Right lung (tissue), 5 donors: ENCODE results near the gene FMNL2. TPM values are rescaled to one million over a fixed set of nuclear protein-coding genes. Genes with fewer than 3 reads are reported as not detected.

Source experiments
- DNase-seq, 2 donors: peaks; one replicate each; pipeline ENCODE4 v3.0.0-alpha.2; 2013
- polyA plus RNA-seq, 5 donors: library from polyadenylated mRNA; unstranded; fragments of 120-200 nt; gene quantifications; one replicate each; pipeline versions ENCODE4 v1.2.1 to v1.2.3, GENCODE V29; 2013; ENCODE audit warnings: inconsistent platforms in 1 of 5, low replicate concordance in 1 of 5; ENCODE audit not compliant: insufficient read length in 5 of 5, insufficient read depth in 1 of 5

Gene FMNL2
- polyA plus RNA-seq, 5 donors = 51.4 to 89.6 (median 77.5) TPM

DNA sequence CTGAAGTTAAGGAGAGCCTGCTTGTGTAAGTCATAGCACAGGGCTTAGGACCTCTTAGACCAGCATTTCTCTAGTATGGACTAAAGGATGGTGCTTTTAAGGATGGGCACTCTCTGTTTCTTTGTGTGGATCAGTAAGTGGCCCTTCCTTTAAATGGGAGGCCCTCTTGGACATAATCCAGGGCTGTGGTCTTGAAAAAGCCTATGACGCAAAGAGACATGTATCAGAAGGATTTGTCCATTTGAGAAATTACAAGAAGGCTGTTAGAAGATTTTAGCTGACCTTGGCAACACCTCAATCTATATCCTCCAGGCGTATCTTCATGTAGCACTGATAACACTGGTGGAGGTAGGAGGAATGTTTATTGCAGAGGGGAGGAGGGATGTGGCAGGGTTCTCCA, 303.1 kb downstream of the FMNL2 start:
- no peak for DNase-seq

DNA sequence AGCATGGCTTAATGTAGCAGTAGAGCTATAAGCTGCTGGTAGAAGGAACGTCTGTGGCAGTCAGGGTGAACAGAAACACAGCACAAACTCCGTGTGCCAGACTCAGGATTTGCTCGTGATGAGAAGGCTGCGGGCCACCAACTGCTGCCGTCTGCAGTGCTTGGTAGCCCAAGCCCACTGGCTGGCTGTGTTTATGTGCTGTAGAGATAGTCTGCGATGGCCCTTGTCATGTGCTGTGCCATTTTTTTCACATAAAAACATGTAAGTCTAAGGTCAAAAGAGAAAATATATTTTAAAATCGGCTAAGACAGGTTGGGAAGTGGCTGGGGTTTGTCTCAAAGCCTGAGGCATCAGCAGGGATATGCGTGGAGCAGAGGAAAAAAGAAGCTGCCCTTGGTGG, 303.6 kb downstream of the FMNL2 start:
- no peak for DNase-seq

DNA sequence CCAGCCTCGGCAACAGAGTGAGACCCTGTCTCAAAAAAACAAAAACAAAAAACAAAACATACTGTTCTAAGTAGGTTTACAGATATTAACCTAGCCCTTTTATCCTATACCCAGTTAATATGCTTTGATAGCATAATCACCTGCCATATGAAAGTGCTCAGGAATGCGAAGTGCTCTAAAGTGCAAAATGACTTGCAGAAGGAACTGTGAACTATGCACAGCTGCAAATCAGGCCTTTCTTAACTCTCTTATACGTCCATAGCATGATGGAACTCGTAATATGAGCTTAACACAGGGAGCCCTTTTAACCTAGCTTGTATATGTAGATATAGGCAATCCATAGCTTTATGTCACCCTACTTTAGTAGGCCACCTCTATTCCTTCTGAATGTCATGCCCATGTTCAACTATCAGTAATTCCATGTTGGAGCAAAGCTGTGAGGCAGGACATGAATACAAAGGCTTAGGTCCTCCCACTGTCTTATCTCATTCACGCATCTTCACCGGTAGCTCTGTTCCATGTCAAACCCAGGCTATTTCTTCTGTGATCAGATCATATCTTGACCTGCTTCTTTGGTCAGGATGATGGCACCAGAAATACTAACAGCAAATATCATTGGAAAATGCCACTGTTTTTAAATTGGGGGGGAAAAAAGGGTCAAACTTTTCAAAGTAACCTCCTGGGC, 309.4 kb downstream of the FMNL2 start:
- DNase-seq = no peak

GRCh38 chr2:152646264-152646663, 311.3 kb downstream of the FMNL2 start:
- DNase-seq = no peak

DNA sequence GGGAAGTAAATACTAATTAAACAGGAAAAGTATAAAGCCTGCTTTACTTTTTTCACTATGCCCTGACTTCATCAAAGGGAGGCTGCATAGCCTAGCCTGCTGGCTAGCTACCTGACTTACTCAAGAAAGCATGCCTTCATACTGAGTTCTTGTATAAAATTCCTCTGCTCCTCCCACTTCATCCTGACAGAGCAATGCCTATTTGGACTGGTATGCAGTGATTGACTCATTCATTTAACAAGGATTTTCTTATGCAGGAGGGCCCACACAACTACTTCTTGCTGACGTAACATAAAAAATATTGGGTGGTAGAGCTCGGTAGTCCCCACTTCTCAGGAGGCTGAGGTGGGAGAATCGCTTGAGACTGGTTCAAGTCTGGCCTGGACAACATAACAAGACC, 311.8 kb downstream of the FMNL2 start:
- DNase-seq = no peak

DNA sequence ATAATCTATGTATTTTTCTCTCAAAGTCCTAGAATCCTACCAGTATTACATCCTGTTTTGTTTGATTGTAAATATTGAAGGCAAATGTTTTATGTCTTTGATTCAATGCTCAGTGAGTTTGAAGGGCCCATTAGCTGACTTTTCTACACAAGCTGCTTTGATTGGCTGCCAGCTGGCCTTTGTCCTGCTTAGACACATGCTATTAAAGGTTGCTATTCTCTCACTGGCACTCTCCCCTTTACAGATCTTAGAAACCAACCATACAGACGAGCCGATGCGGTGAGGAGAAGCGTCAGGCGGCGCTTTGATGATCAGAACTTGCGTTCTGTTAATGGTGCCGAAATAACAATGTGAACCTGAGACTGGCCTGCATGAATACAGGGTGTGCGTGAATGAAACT, 312.6 kb downstream of the FMNL2 start:
- peak in 1 of 2 donors; percentile 60 for DNase-seq

DNA sequence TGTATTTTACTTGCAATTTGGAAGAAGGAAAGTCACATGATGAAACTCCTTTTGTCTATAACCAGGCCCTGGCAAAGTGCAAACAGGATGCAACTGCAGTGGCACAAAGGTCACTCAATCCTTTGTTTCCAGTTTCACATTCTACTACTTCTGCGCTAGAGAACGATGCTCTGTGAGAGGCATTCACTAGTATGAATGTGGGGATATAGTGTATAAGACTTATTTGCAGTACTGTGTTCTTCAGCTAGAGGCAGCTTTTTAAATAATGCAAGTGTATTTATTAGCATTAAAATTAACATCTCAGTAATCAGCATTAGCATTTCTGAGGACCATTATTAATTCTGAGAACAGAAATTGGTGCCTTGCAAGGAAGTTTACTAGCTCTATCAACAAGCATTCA, 313.4 kb downstream of the FMNL2 start:
- no peak for DNase-seq

- no peak for DNase-seq
These were observed 315.0 kb downstream of the FMNL2 start for GRCh38 chr2:152649997-152650396.

- no peak for DNase-seq
These were observed 315.9 kb downstream of the FMNL2 start for GRCh38 chr2:152650768-152651371.

GRCh38 chr2:152651834-152652233, 316.9 kb downstream of the FMNL2 start:
- no peak for DNase-seq

GRCh38 chr2:152655880-152656279, 320.9 kb downstream of the FMNL2 start:
- DNase-seq = no peak

DNA sequence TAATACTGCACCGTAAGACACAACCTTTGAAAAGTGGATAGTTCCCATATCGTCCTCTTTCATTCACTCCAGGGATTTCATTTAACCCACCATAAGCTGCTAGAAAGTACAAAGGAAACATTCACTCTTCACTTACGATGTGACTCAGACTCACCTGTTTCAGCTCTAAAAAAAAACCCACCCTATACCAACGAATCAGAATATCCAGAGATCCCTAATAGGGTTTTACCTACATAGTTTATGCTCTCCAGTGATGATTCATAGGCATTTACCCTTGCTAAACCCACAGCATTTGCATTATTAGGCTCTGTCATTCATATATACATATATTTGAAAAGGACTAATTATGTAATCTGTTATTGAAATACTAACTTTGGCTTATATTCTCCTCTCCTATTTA, 322.1 kb downstream of the FMNL2 start:
- no peak for DNase-seq

GRCh38 chr2:152658221-152658620, 323.2 kb downstream of the FMNL2 start:
- no peak for DNase-seq

DNA sequence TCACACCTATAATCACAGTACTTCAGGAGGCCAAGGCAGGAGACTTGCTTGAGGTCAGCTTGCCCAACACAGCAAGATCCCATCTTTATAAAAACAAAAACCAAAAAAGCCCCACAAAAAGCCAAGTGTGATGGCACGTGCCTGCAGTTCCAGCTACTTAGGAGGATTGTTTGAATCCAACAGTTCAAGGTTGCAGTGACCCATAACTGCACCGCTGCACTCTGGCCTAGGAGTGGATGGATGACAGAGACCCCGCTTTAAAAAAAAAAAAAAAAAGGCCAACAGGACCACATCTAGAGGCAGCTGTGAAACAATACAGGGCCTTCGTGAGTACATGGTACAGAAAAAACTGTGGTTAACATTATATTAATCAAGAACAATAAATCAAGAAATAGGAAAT, 326.1 kb downstream of the FMNL2 start:
- DNase-seq = no peak

DNA sequence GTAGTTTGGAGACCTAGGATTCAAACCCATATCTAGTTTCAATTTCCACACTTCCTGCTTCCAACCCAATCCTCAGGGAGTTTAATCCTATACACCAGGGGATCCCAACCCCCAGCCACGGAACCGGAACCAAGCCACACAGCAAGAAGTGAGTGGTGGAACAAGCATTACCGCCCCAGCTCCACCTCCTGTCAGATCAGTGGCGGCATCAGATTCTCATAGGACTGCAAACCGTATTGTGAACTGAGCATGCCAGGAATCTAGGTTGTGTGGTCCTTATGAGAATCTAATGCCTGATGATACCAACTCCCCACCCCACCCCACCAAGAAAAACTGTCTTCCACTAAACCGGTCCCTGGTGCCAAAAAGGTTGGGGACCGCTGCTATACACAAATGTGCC, 329.8 kb downstream of the FMNL2 start:
- DNase-seq = no peak

- DNase-seq = no peak
These were observed 339.4 kb downstream of the FMNL2 start for GRCh38 chr2:152674334-152674733.

DNA sequence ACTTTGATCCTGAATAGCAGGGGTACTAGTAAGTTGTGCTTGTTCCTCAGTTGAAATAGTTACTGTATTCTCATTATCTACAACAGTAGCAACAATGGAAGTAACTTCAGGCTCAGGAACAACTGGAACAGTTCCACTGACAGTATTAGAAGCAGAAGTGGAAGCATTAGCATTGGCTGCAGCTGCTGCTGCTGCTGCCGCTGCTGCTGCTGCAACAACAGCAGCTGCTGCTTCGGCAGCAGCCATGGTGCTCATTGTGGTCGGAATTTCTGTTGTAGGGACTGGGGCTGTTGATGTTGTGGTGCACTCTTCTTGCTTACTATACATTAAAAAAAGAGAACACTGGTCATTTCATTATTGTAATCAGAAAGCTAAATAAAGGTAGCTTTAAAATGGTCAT, 341.5 kb downstream of the FMNL2 start:
- no peak for DNase-seq

GRCh38 chr2:152678808-152679207, 343.8 kb downstream of the FMNL2 start:
- DNase-seq = no peak

DNA sequence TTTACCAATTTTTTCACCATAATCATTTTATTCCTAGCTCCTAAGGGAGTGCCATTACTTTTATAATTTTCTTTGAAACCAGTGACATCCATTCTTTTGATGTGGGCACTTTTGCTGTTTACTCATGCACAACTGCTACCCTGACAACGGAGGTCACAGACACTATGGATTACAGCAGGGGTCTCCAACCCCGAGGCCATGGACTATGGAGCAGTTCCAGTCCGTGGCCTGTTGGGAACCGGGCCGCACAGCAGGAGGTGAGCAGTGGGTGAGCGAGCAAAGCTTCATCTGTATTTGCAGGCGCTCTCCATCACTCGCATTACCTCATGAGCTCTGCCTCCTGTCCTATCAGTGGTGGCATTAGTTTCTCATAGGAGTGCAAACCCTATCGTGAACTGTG, 347.7 kb downstream of the FMNL2 start:
- no peak for DNase-seq

- no peak for DNase-seq
These were observed 348.4 kb downstream of the FMNL2 start for GRCh38 chr2:152683400-152683799.

- no peak for DNase-seq
These were observed 351.3 kb downstream of the FMNL2 start for GRCh38 chr2:152686321-152686720.

DNA sequence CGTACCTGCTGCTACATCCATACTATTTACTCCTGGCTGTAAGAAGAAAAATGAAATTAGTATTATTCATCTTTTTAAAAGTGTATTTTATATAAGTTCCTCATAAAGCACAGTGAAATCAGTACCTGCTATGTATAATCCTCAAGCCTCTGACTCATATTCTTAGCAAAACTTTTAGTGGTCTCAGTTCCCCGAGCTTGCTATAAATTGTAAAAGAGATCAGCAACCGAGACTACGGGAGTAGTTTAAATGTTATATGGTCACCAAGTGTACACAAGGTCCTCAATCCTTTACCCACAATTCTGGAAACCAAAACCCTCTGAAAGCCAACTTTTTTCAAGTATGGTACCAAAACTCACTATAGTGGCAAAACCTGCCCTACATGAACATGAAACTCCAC, 358.1 kb downstream of the FMNL2 start:
- no peak for DNase-seq

DNA sequence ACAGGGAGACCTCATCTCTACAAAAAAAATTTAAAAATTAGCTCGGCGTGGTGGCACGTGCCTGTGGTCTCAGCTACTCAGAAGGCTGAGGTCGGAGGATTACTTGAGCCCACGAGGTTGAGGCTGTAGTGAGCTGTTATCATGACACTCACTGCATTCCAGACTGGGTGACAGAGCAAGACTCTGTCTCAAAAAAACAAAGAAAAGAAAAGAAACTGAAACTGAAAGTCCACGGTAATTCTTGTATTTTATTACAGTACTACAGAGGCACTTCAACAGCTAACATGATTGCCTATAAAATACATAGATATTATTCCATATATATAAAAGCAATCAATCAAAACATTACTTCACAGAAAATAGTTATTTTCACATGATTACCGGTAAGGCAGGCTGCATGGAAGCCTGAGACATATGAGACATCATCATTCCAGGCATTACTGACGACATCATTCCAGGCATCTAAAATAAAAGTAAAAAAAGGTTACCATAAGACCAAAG, 359.2 kb downstream of the FMNL2 start:
- no peak for DNase-seq

- no peak for DNase-seq
These were observed 360.8 kb downstream of the FMNL2 start for GRCh38 chr2:152695763-152696162.
